GM12892 (cell line): ENCODE results near the gene MATN1.

ENCODE experiments used
- POLR2A ChIP-seq: IDR thresholded peaks from 2 replicates; pipeline ENCODE4 v1.6.1; 2011; ENCODE audit warnings: low read depth, low read length, control low read depth
- POLR2AphosphoS5 ChIP-seq: IDR thresholded peaks from 2 replicates; pipeline ENCODE4 v1.6.1; 2011; ENCODE audit warnings: low read depth, low read length, control low read depth
- TAF1 ChIP-seq: IDR thresholded peaks from 2 replicates; pipeline ENCODE4 v1.6.1; 2011; ENCODE audit warnings: low read depth, mild to moderate bottlenecking, control low read depth, low read length, borderline replicate concordance

GRCh38 chr1:30718091-30718635 is 5.2 kb downstream of the MATN1 start:
- TF ChIP-seq POLR2AphosphoS5 (no peak), TAF1 (no peak), POLR2A (no peak)
